GM18508 (cell line): ENCODE data around the gene DPH1.
"Not testable (repeated sequence)": the region's sequence is repeated elsewhere in the genome, so short reads cannot be mapped to it uniquely, and the experiment has no call there.

Experiments
- ATAC-seq: cut with Tn5 transposase; IDR thresholded peaks from one replicate; pipeline ENCODE4 v1.9.1; 2021; ENCODE audit warnings: moderate number of reproducible peaks; ENCODE audit not compliant: insufficient read depth, unreplicated experiment

Gene DPH1

GRCh38 chr17:2004435-2004952 is 25.5 kb upstream of the DPH1 start:
- no peak for ATAC-seq

- ATAC-seq = no peak
Measured at GRCh38 chr17:2008332-2009126, 21.4 kb upstream of the DPH1 start.

GRCh38 chr17:2009737-2010136 is 20.2 kb upstream of the DPH1 start:
- no peak for ATAC-seq

- no peak for ATAC-seq
Measured at GRCh38 chr17:2011411-2012371, 18.3 kb upstream of the DPH1 start.

- no peak for ATAC-seq
Measured at GRCh38 chr17:2012499-2012898, 17.5 kb upstream of the DPH1 start.

DNA sequence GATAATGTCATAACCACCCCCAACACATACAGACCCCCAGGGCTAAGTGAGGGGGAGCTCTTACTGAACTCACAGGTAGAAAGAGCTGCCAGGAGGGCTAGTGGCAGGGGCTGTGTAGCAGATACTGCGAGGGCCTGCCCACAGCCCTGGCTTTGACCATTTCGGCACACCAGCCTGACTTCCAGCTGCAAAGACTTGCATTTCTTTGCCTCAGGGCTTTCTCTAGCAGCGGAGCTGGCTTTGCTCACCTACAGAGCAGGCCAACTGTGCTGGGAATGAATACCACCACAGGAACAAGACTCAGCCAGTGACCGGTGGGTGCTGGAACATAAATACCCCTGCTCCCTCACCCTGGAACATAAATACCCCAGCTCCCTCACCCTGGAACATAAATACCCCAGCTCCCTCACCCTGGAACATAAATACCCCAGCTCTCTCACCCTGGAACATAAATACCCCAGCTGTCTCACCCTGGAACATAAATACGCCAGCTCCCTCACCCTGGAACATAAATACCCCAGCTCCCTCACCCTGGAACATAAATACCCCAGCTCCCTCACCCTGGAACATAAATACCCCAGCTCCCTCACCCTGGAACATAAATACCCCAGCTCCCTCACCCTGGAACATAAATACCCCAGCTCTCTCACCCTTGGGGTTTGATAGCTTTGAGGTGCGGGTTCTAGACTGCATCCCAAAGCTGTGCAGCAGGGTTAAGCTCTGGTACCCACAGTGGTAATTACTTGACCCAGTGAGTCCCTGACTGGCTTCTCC is 16.5 kb upstream of the DPH1 start:
- not testable (repeated sequence) for ATAC-seq

- ATAC-seq = no peak
Measured at GRCh38 chr17:2013994-2014317, 16.0 kb upstream of the DPH1 start.

DNA sequence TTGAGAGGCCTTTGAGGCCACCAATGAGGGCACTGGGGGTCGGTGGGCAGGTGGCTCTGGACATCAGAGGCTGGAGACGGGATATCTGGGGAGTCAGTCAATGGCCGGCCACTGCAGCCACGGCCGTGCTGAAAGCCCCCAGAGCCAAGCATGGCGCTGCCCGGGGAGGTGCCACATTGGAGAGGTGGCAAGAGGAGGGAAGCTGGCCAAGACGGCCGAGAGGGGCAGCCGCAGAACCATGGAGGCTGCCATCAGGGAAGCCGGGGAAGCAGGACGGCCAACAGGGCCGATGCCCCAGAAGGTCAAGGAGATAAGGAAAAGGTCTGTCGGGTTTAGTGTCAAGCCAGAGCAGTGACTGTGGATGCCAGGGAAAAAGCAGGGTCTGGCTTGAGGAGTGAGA is 14.6 kb upstream of the DPH1 start:
- ATAC-seq = no peak

GRCh38 chr17:2016494-2016893 is 13.5 kb upstream of the DPH1 start:
- no peak for ATAC-seq

DNA sequence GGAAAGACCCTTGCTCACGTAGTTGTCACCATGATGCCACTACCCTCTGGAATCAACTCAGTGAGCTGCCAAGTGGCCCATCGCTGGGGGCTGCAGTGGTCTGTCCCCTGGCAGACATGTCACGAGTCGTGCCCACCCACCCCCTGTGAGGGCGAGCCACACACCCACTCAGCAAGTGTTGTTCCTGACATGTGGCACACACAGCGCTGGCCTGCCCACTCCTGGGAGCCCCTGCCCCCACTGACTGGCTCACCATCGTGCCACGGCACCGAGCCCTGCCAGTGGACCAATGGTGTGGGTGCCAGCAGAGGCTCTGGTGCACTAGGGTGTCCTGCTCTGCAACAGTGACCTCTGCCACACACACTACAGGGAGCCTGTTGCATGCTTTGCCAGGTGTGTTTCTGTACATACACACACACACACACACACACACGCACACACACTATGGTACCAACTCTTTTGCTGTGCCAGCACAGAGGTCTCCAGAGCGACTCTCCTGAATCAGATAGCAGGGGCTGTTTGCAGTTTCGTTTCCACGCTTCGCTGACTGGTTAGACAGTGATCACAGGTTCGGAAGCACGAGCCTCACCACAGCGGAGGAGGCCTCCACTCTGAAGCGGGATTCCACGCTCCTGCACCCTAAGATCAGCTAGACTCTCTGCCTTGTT is 12.5 kb upstream of the DPH1 start:
- no peak for ATAC-seq

GRCh38 chr17:2018716-2019510 is 11.0 kb upstream of the DPH1 start:
- no peak for ATAC-seq

GRCh38 chr17:2019723-2020122 is 10.2 kb upstream of the DPH1 start:
- no peak for ATAC-seq

- ATAC-seq = no peak
Measured at GRCh38 chr17:2020721-2021120, 9.2 kb upstream of the DPH1 start.

DNA sequence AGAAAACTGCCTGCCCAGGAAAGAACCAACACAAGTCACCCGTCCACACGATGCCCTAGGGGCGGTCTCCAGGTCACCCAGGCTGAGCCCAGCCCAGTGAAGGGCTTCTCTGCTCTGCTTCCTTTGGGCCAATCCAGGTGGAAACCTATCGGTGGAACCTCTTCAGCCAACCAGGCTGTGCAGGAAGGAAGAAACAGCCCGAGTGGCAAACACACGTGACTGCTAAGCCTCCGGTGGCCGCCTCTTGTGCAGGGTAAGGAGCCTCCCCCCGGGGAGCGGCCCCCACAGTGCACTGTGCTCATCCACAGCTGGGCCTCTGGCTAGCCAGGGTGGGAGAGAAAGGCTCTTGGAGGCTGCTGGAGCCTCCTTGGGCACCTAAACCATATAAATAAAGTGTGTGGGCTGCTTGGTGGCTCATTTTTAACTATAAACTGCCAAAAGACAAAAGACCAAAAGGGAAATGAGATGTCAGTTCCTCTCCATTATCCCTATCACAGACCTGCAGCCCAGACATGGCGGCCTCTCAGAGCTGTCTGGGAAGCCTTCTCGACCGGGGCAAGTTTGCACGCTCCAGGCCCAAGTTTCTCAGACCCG is 7.2 kb upstream of the DPH1 start:
- no peak for ATAC-seq

DNA sequence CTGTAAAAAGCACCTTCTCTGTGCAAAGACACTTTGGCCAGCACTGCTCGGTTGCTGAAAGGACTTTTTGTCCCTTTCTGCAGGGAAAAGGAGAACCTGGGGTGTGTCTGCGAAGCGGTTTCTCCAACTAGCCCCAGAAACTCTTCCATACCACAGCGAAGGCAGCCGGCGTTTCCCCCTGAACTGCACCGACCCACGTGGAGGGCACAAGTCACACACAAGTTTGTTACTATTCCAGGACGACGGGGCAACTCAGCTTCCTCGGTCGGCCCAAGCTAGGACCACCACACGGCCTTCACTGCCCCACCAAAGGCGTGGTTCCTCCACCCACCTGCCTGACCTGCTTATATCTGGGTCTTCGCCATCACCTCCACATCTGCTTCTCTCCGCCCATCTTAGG is 6.7 kb upstream of the DPH1 start:
- ATAC-seq = no peak

DNA sequence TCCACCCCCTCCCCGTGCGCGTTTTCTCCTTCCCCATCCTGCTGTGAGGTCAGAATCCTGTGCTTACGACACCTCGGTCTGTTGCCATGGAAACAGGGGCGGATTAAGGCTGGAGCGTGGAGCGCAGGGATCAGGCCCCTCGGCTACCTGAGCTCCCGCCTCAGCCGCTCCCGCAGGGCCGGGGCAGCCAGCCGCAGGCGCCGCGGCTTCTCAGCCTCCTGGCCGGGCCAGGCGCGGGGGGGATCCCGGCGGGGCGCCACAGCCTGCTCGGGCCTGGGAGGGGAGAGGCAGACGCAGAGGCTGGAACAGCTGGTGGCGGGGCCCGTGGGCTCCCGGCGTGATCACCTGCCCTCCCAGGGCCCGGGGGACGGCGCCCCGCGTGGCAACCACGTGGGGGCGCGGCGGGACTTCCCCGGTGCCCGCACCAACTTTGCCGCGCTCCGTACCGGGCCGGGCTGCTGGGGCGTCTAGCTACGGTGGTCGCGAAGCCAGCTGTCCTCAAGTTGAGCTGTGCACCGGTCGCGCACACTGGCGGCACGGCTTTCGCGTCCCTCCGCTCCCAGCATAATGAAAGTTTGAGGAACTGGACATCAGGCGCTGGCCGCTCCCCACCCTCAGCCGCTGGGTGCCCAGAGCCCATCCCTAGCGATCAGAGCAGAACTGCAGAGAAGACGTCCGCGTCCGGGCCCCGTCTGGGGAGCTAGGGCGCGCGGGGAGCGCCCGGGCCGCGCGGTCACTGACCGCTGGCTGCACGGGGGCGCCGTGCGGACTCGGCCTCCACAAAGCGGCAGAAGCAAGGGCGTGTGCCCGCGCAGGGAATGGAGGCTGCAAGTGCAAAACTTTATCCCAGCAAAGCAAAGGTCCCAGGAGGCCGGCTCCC is 6.0 kb upstream of the DPH1 start:
- no peak for ATAC-seq

DNA sequence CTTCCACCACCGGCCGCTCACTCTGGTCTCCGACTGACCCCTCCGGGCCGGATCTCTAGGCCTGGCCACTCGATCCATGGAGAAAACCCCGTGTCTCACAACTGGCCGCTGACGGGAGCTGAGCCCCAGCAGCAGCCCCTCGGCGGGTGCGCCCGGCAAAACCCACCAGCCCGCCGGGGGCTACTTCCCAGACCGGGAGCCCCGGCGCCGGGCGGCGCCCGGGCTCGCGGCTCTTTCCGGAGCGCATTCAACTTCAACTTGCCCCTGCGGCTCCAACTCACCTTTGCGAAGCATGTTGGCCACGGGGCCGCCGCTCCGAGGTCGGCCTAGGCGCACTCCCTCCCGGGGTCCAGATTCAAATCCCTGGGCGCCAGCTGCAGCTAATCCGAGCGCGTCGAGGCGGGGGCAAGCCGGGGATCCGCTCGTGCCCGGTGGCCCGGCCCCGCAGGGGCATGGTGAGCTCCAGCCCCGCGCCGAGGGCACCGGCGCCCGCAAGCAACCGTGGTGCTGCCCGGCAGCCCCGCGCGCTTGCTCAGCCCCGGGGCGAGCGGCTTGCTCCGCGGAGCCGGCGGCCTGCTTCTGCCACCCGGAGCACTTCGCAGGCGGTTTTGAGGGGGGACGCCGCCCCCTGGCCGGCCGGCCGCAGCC is 5.3 kb upstream of the DPH1 start:
- no peak for ATAC-seq
